ENCODE results near the gene TNFSF9. TPM values are rescaled to one million over a fixed set of nuclear protein-coding genes. Genes with fewer than 3 reads are reported as not detected.

TNFSF9 gene
- polyA plus RNA-seq (2013, experiment 1 of 2), result 1.5 TPM
- 1.8 TPM for polyA plus RNA-seq (2013, experiment 2 of 2)

- peak within 1 kb of the TSS; percentile 84 for H2BK15ac ChIP-seq (ENCODE audit: low read length)
- peak within 1 kb of the TSS; percentile 92 for H3K4me2 ChIP-seq (ENCODE audit: insufficient read depth, low read length, poor library complexity, severe bottlenecking)
- WGBS, 2 donors (ENCODE audit: extremely low coverage in 2 of 2, insufficient read length in 2 of 2, insufficient replicate concordance in 1 of 2), result no CpG with 5 or more reads among the region's 44 CpGs
- peaks cover 0 to 3% of the 10 kb centered on the region in 2 donors for H3K9me3 ChIP-seq (replicated peaks in 1 of 2; ENCODE audit: control insufficient read depth in 2 of 2, insufficient read depth in 1 of 2, low read depth in 1 of 2, low read length in 2 of 2)
- H3K23ac ChIP-seq (ENCODE audit: low read depth, low read length, poor library complexity), result no peak within 1 kb of the TSS
- H3K9ac ChIP-seq (ENCODE audit: low read depth, low read length, poor library complexity), result peak within 1 kb of the TSS; percentile 93
- H3K18ac ChIP-seq (ENCODE audit: low read length), result peak within 1 kb of the TSS; percentile 99
- H2AK5ac ChIP-seq (ENCODE audit: low read depth, low read length), result peak within 1 kb of the TSS; percentile 94
- H2AFZ ChIP-seq (ENCODE audit: low read length), result peak within 1 kb of the TSS; percentile 96
- peak within 1 kb of the TSS; percentile 79 for H2BK5ac ChIP-seq (ENCODE audit: low read length)
- H2BK120ac ChIP-seq (ENCODE audit: low read depth, low read length), result peak within 1 kb of the TSS; percentile 79
- peaks cover 18 to 42% (median 32%) of the 10 kb centered on the region in 3 experiments for H3K27me3 ChIP-seq (ENCODE audit: control insufficient read depth in 3 of 3, insufficient read depth in 3 of 3, low read depth in 1 of 3, low read length in 3 of 3)
- H3K79me1 ChIP-seq (ENCODE audit: low read depth, low read length), result no peaks in the 10 kb centered on the region
- H3K14ac ChIP-seq (ENCODE audit: low read length), result peak within 1 kb of the TSS; percentile 100
- no peak within 1 kb of the TSS for H3K27ac ChIP-seq (replicated peaks; ENCODE audit: low read length)
- H3K4me3 ChIP-seq (ENCODE audit: low read length in 2 of 2), result peak within 1 kb of the TSS; percentile 48 to 84
- H3K4ac ChIP-seq (ENCODE audit: low read length), result no peak within 1 kb of the TSS
- no peak within 1 kb of the TSS for H4K91ac ChIP-seq (ENCODE audit: low read depth, low read length, poor library complexity)
- peaks cover 7 to 18% of the 10 kb centered on the region in 2 donors for H3K4me1 ChIP-seq (ENCODE audit: control insufficient read depth in 2 of 2, insufficient read depth in 1 of 2, low read depth in 1 of 2, low read length in 2 of 2)
- H3K36me3 ChIP-seq (replicated peaks in 1 of 2; ENCODE audit: control insufficient read depth in 2 of 2, insufficient read depth in 2 of 2, low read length in 2 of 2), result no peaks in the 10 kb centered on the region
- peak within 1 kb of the TSS; percentile 17 for H2BK12ac ChIP-seq (ENCODE audit: low read length)
- no peak within 1 kb of the TSS for H4K8ac ChIP-seq (ENCODE audit: low read depth, low read length)
- peak; percentile 84 for DNase-seq (ENCODE audit: low spot score)
Measured at GRCh38 chr19:6530386-6531162, at the start of gene TNFSF9. Gene TNFSF9 (plus strand): TSS chr19:6531026. CDS start chr19:6531037, 11 bp downstream.

DNA sequence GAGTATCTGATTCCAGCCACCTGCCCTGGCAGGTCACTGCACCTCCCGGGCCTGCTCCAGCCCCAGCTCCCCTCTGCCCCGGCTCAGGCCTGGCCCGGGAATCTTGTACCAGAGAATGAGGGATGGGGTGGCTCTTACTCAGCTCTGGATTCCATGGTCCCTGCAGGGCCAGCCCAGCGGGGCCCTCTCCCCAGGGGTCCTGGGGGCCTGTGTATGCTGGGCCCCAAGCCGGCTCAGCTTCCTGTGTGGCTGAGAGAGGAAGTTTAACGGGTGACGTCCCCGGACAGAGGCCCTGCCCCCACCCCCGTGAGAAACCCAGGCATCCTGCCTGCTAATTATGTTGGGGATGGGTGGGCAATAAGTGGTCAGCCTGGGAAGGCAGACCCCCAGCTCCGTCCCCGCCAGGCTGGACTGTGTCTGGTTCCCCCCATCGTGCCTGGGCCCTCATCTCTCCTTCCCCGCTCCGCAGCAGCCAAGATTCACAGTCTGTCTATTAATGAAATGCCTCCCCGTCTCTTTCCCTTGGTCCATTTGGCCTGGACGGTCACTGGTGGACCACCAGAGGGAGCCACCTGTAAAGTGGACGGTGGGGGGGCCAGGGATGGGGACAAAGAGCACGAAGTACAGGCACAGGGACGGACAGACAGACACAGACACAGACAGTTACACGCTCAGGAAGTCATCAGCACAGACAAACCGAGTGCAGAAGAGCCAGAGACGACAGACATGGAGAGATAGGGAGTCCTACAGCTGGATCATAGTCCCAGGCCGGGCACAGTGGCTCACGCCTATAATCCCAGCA lies 49.1 kb upstream of the TNFSF9 start, which contains the start of gene DENND1C:
Gene DENND1C (minus strand): TSS at position 247 of the 802 bp plus-strand sequence. CDS start 92 bp downstream, at position 155.
- no peak for DNase-seq (ENCODE audit: low spot score)
- H3K4ac ChIP-seq (ENCODE audit: low read length), result no peak within 1 kb of the TSS
- no peaks in the 10 kb centered on the region for H3K79me1 ChIP-seq (ENCODE audit: low read depth, low read length)
- peak within 1 kb of the TSS; percentile 76 for H2AFZ ChIP-seq (ENCODE audit: low read length)
- H3K27ac ChIP-seq (replicated peaks; ENCODE audit: low read length), result no peak within 1 kb of the TSS
- peaks cover 2 to 5% of the 10 kb centered on the region in 2 donors for H3K4me1 ChIP-seq (ENCODE audit: control insufficient read depth in 2 of 2, insufficient read depth in 1 of 2, low read depth in 1 of 2, low read length in 2 of 2)
- no peaks in the 10 kb centered on the region for H3K36me3 ChIP-seq (replicated peaks in 1 of 2; ENCODE audit: control insufficient read depth in 2 of 2, insufficient read depth in 2 of 2, low read length in 2 of 2)
- peak within 1 kb of the TSS; percentile 59 for H2BK15ac ChIP-seq (ENCODE audit: low read length)
- H3K18ac ChIP-seq (ENCODE audit: low read length), result peak within 1 kb of the TSS; percentile 89
- H2BK12ac ChIP-seq (ENCODE audit: low read length), result no peak within 1 kb of the TSS
- H3K23ac ChIP-seq (ENCODE audit: low read depth, low read length, poor library complexity), result peak within 1 kb of the TSS; percentile 93
- H3K9ac ChIP-seq (ENCODE audit: low read depth, low read length, poor library complexity), result no peak within 1 kb of the TSS
- H3K4me2 ChIP-seq (ENCODE audit: insufficient read depth, low read length, poor library complexity, severe bottlenecking), result no peak within 1 kb of the TSS
- H2BK120ac ChIP-seq (ENCODE audit: low read depth, low read length), result no peak within 1 kb of the TSS
- peak within 1 kb of the TSS; percentile 63 for H3K14ac ChIP-seq (ENCODE audit: low read length)
- no peak within 1 kb of the TSS for H2BK5ac ChIP-seq (ENCODE audit: low read length)
- peak within 1 kb of the TSS; percentile 25 for H2AK5ac ChIP-seq (ENCODE audit: low read depth, low read length)
- no peak within 1 kb of the TSS for H4K91ac ChIP-seq (ENCODE audit: low read depth, low read length, poor library complexity)
- peaks cover 0 to 28% (median 6%) of the 10 kb centered on the region in 3 experiments for H3K27me3 ChIP-seq (ENCODE audit: control insufficient read depth in 3 of 3, insufficient read depth in 3 of 3, low read depth in 1 of 3, low read length in 3 of 3)
- H3K9me3 ChIP-seq (replicated peaks in 1 of 2; ENCODE audit: control insufficient read depth in 2 of 2, insufficient read depth in 1 of 2, low read depth in 1 of 2, low read length in 2 of 2), result no peaks in the 10 kb centered on the region
- no peak within 1 kb of the TSS for H4K8ac ChIP-seq (ENCODE audit: low read depth, low read length)
- peak within 1 kb of the TSS in 1 of 2 donors; percentile 46 for H3K4me3 ChIP-seq (ENCODE audit: low read length in 2 of 2)
- no CpG with 5 or more reads among the region's 24 CpGs for WGBS, 2 donors (ENCODE audit: extremely low coverage in 2 of 2, insufficient read length in 2 of 2, insufficient replicate concordance in 1 of 2)

DNA sequence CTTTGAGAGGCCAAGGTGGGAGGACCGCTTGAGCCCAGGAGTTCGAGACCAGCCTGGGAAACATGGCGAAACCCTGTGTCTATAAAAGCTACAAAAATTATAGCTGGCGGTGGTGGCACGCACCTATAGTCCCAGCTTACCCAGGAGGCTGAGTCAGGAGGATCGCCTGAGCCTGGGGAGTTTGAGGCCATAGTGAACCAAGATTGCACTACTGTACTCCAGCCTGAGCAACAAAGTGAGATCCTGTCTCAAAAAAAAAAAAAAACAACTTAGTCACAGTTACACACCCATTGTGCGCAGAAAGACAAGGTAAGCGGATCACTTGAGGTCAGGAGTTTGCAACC lies 48.5 kb upstream of the TNFSF9 start:
- H2BK15ac ChIP-seq (ENCODE audit: low read length), result no peak overlapping the region
- no peak overlapping the region for H3K4me3 ChIP-seq (ENCODE audit: low read length in 2 of 2)
- H2BK12ac ChIP-seq (ENCODE audit: low read length), result no peak overlapping the region
- H2BK120ac ChIP-seq (ENCODE audit: low read depth, low read length), result no peak overlapping the region
- no peak overlapping the region for H3K27ac ChIP-seq (replicated peaks; ENCODE audit: low read length)
- H3K14ac ChIP-seq (ENCODE audit: low read length), result no peak overlapping the region
- H3K4me1 ChIP-seq (ENCODE audit: control insufficient read depth in 2 of 2, insufficient read depth in 1 of 2, low read depth in 1 of 2, low read length in 2 of 2), result peaks cover 1 to 2% of the 10 kb centered on the region in 2 donors
- no peak overlapping the region for H3K9ac ChIP-seq (ENCODE audit: low read depth, low read length, poor library complexity)
- no peak overlapping the region for H3K4me2 ChIP-seq (ENCODE audit: insufficient read depth, low read length, poor library complexity, severe bottlenecking)
- H2BK5ac ChIP-seq (ENCODE audit: low read length), result no peak overlapping the region
- H4K91ac ChIP-seq (ENCODE audit: low read depth, low read length, poor library complexity), result no peak overlapping the region
- no peak overlapping the region for H3K23ac ChIP-seq (ENCODE audit: low read depth, low read length, poor library complexity)
- DNase-seq (ENCODE audit: low spot score), result no peak
- no CpG with 5 or more reads among the region's 8 CpGs for WGBS, 2 donors (ENCODE audit: extremely low coverage in 2 of 2, insufficient read length in 2 of 2, insufficient replicate concordance in 1 of 2)
- no peaks in the 10 kb centered on the region for H3K9me3 ChIP-seq (replicated peaks in 1 of 2; ENCODE audit: control insufficient read depth in 2 of 2, insufficient read depth in 1 of 2, low read depth in 1 of 2, low read length in 2 of 2)
- H3K4ac ChIP-seq (ENCODE audit: low read length), result no peak overlapping the region
- peaks cover 0 to 22% (median under 1%) of the 10 kb centered on the region in 3 experiments for H3K27me3 ChIP-seq (ENCODE audit: control insufficient read depth in 3 of 3, insufficient read depth in 3 of 3, low read depth in 1 of 3, low read length in 3 of 3)
- peak overlapping the region; percentile 25 for H2AK5ac ChIP-seq (ENCODE audit: low read depth, low read length)
- peak overlapping the region; percentile 76 for H2AFZ ChIP-seq (ENCODE audit: low read length)
- no peak overlapping the region for H4K8ac ChIP-seq (ENCODE audit: low read depth, low read length)
- no peaks in the 10 kb centered on the region for H3K79me1 ChIP-seq (ENCODE audit: low read depth, low read length)
- H3K18ac ChIP-seq (ENCODE audit: low read length), result no peak overlapping the region
- H3K36me3 ChIP-seq (replicated peaks in 1 of 2; ENCODE audit: control insufficient read depth in 2 of 2, insufficient read depth in 2 of 2, low read length in 2 of 2), result no peaks in the 10 kb centered on the region

DNA sequence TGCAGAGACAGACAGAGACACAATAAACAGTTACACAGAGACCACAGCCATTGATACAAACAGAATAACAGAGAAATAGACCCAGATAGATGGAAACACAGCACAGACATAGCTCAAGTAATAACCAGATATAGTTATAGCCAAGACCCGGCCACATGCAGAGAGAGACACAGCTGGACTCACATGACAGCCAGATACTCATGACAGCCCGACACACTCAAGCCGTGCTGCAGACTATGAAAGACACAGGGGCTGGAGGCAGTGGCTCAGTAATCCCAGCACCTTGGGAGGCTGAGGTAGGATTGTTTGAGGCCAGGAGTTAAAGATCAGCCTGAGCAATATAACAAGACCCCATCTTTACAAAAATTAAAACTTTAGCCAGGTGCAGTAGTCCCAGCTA lies 47.6 kb upstream of the TNFSF9 start:
- no peak overlapping the region for H3K27ac ChIP-seq (replicated peaks; ENCODE audit: low read length)
- H3K79me1 ChIP-seq (ENCODE audit: low read depth, low read length), result no peaks in the 10 kb centered on the region
- no peak overlapping the region for H3K9ac ChIP-seq (ENCODE audit: low read depth, low read length, poor library complexity)
- no peak overlapping the region for H4K91ac ChIP-seq (ENCODE audit: low read depth, low read length, poor library complexity)
- H2BK12ac ChIP-seq (ENCODE audit: low read length), result no peak overlapping the region
- H3K4me2 ChIP-seq (ENCODE audit: insufficient read depth, low read length, poor library complexity, severe bottlenecking), result no peak overlapping the region
- H2BK15ac ChIP-seq (ENCODE audit: low read length), result no peak overlapping the region
- H2BK5ac ChIP-seq (ENCODE audit: low read length), result no peak overlapping the region
- H3K36me3 ChIP-seq (replicated peaks in 1 of 2; ENCODE audit: control insufficient read depth in 2 of 2, insufficient read depth in 2 of 2, low read length in 2 of 2), result no peaks in the 10 kb centered on the region
- H3K4ac ChIP-seq (ENCODE audit: low read length), result no peak overlapping the region
- no peak overlapping the region for H3K18ac ChIP-seq (ENCODE audit: low read length)
- WGBS, 2 donors (ENCODE audit: extremely low coverage in 2 of 2, insufficient read length in 2 of 2, insufficient replicate concordance in 1 of 2), result no CpG with 5 or more reads among the region's 3 CpGs
- no peak overlapping the region for H2AK5ac ChIP-seq (ENCODE audit: low read depth, low read length)
- H3K4me1 ChIP-seq (ENCODE audit: control insufficient read depth in 2 of 2, insufficient read depth in 1 of 2, low read depth in 1 of 2, low read length in 2 of 2), result peaks cover 1 to 2% of the 10 kb centered on the region in 2 donors
- H3K4me3 ChIP-seq (ENCODE audit: low read length in 2 of 2), result no peak overlapping the region
- H2AFZ ChIP-seq (ENCODE audit: low read length), result no peak overlapping the region
- H4K8ac ChIP-seq (ENCODE audit: low read depth, low read length), result no peak overlapping the region
- no peak overlapping the region for H2BK120ac ChIP-seq (ENCODE audit: low read depth, low read length)
- no peak for DNase-seq (ENCODE audit: low spot score)
- no peak overlapping the region for H3K23ac ChIP-seq (ENCODE audit: low read depth, low read length, poor library complexity)
- H3K9me3 ChIP-seq (replicated peaks in 1 of 2; ENCODE audit: control insufficient read depth in 2 of 2, insufficient read depth in 1 of 2, low read depth in 1 of 2, low read length in 2 of 2), result no peaks in the 10 kb centered on the region
- H3K14ac ChIP-seq (ENCODE audit: low read length), result no peak overlapping the region
- peaks cover 0 to 22% (median 0%) of the 10 kb centered on the region in 3 experiments for H3K27me3 ChIP-seq (ENCODE audit: control insufficient read depth in 3 of 3, insufficient read depth in 3 of 3, low read depth in 1 of 3, low read length in 3 of 3)
